SK-N-SH (cell line): ENCODE results near the gene GDF3. TPM values are rescaled to one million over a fixed set of nuclear protein-coding genes. Genes with fewer than 3 reads are reported as not detected.

Experiments
- polyA plus RNA-seq, 3 experiments: library from polyadenylated mRNA; depleted of rRNA; stranded (reverse); fragments of >200 nt; gene quantifications; 2 replicates each; pipeline ENCODE4 v1.2.3, GENCODE V29; 2012

The GDF3 gene
- polyA plus RNA-seq, 1 of the 3 experiments (the other 2 are of a cell fraction), result not detected

Other genes starting within 250 kb of the GDF3 start
- gene CD163, start 192.0 kb downstream of the GDF3 start, polyA plus RNA-seq (2012; rRNA removed), result 0.03 TPM in 1 of 2 replicates, not detected in the other
- gene APOBEC1, start 29.9 kb downstream of the GDF3 start, polyA plus RNA-seq (2012; rRNA removed), result not detected in 2 replicates
- not detected in 2 replicates for gene DPPA3, start 15.7 kb upstream of the GDF3 start, polyA plus RNA-seq (2012; rRNA removed)
- not detected in 2 replicates for gene CLEC4C, start 51.6 kb upstream of the GDF3 start, polyA plus RNA-seq (2012; rRNA removed)
- not detected in 2 replicates for gene NANOGNB, start 69.4 kb upstream of the GDF3 start, polyA plus RNA-seq (2012; rRNA removed)
- gene NANOG, start 93.6 kb upstream of the GDF3 start, polyA plus RNA-seq (2012; rRNA removed), result not detected in 2 replicates
- gene SLC2A14, start 177.1 kb upstream of the GDF3 start, polyA plus RNA-seq (2012; rRNA removed), result 0.37 and 0.39 TPM in 2 replicates
- 26.6 and 35.7 TPM in 2 replicates for gene SLC2A3, start 240.4 kb upstream of the GDF3 start, polyA plus RNA-seq (2012; rRNA removed)